ENCODE measurements around the gene ITPRIPL2. TPM values are rescaled to one million over a fixed set of nuclear protein-coding genes. Genes with fewer than 3 reads are reported as not detected.

Gene ITPRIPL2
- total RNA-seq, 1 donor from 2014 or later: 21.8 TPM

DNA sequence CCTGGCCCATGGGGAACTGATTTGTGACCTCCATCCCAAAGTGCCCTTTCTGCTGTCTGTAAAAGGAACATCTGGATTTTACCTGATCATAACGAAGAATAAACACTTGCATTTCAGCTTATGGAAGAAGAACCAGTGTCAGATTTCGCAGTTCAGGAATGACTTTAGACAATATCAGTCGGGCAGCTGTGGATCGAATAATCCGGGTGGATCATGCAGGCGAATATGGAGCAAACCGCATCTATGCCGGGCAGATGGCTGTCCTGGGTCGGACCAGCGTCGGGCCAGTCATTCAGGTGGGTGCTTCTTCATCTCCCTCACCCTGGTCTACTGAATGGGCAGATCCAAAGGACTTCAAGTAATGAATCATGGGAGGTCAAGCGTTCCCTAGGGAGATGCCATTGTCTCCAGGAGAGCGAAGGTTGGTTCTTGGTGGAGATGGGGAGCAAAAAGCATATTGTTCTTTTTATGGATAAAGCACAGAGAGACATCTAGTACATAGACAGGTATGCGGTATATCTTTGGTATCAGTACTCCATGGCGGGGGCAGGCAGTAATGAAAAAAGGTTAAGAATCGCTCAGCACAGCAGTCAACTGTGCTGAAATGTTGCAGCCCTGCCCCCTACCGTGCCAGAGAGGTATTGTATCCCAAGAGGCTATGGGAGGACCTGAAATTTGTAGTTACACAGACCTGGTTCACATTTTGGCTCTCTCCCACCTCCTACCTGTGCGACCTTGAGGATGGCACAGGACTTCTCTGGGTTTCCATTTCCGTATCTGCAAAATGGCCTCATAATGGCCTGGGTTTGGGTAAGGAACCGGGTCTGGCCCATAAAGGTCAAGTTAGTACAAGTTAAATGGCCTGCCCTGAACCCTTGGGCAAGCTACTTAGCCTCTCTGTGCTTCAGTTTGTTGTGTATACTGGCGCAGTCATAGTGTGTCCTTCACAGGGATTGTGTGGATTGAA is 41.7 kb upstream of the ITPRIPL2 start:
- Mint-ChIP-seq H3K4me3 (peak overlapping the region; percentile 74), H3K9me3 (no peaks in the 10 kb centered on the region), H3K4me1 (peaks cover 8% of the 10 kb centered on the region), H3K36me3 (ENCODE audit: low read depth) (peaks cover 12% of the 10 kb centered on the region), H3K27ac (ENCODE audit: unreplicated experiment) (no peak overlapping the region), H3K27me3 (ENCODE audit: low read depth) (no peaks in the 10 kb centered on the region)
- TF ChIP-seq, protein P1, sequence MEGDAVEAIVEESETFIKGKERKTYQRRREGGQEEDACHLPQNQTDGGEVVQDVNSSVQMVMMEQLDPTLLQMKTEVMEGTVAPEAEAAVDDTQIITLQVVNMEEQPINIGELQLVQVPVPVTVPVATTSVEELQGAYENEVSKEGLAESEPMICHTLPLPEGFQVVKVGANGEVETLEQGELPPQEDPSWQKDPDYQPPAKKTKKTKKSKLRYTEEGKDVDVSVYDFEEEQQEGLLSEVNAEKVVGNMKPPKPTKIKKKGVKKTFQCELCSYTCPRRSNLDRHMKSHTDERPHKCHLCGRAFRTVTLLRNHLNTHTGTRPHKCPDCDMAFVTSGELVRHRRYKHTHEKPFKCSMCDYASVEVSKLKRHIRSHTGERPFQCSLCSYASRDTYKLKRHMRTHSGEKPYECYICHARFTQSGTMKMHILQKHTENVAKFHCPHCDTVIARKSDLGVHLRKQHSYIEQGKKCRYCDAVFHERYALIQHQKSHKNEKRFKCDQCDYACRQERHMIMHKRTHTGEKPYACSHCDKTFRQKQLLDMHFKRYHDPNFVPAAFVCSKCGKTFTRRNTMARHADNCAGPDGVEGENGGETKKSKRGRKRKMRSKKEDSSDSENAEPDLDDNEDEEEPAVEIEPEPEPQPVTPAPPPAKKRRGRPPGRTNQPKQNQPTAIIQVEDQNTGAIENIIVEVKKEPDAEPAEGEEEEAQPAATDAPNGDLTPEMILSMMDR (conservative IDR thresholded peaks at IDR 0.05): peak; percentile 75
- peak; percentile 59 for DNase-seq (ENCODE audit: low read depth, low spot score)

DNA sequence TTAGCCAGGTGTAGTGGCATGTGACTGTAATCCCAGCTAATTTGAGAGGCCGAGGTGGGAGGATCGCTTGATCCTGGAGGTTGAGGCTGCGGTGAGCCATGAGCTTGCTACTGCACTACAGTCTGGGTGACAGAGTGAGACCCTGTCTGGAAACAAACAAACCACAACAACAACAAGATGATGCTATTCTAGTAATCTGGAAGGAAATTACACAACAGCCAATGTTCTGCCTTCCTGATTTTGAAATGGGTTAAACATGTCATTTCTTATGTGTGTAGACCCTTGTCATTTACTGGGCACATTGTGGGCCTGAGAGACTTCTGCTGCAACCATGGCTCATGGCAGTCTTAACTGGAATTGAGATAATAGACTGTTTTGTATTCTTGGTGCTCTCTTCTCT is 40.4 kb upstream of the ITPRIPL2 start:
- Mint-ChIP-seq H3K36me3 (ENCODE audit: low read depth) (peaks cover 12% of the 10 kb centered on the region), H3K4me3 (no peak overlapping the region), H3K27ac (ENCODE audit: unreplicated experiment) (no peak overlapping the region), H3K4me1 (no peaks in the 10 kb centered on the region), H3K27me3 (ENCODE audit: low read depth) (no peaks in the 10 kb centered on the region), H3K9me3 (no peaks in the 10 kb centered on the region)
- no peak for DNase-seq (ENCODE audit: low read depth, low spot score)
- TF ChIP-seq, protein P1 (conservative IDR thresholded peaks at IDR 0.05): no peak

DNA sequence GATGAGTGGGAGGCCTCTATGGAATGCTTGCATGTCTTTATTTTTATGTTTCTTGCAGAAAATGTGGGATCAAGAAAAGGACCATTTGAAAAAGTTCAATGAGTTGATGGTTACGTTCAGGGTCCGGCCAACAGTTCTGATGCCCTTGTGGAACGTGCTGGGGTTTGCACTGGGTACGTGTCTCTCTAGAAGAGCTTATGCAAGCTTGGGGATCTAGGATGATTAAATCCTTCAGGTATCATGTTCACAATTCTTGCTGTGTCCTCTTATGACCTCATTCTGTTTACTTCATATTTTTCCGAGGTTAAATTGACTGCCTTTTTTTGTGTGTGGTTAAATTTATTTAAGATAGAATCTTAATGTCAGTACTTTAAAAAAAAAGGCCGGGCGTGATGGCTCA is 39.9 kb upstream of the ITPRIPL2 start:
- H3K4me1 Mint-ChIP-seq: no peaks in the 10 kb centered on the region
- H3K27me3 Mint-ChIP-seq (ENCODE audit: low read depth): no peaks in the 10 kb centered on the region
- TF ChIP-seq, protein P1 (conservative IDR thresholded peaks at IDR 0.05): no peak
- no peak overlapping the region for H3K4me3 Mint-ChIP-seq
- H3K9me3 Mint-ChIP-seq: no peaks in the 10 kb centered on the region
- H3K27ac Mint-ChIP-seq (ENCODE audit: unreplicated experiment): no peak overlapping the region
- no peak for DNase-seq (ENCODE audit: low read depth, low spot score)
- H3K36me3 Mint-ChIP-seq (ENCODE audit: low read depth): peaks cover 15% of the 10 kb centered on the region

DNA sequence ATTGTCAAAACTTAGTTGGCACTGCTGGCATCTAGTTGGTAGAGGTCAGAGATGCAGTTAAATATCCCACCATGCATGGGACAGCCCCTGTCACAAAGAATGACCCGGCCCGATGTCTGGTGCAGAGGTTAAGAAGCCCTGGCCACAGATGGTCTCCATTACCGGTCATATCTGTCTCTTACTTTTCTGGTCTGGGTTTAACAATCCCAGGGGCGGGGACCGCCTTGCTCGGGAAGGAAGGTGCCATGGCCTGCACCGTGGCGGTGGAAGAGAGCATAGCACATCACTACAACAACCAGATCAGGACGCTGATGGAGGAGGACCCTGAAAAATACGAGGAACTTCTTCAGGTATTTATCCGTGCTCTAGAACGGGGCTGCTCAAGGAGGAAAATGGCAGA is 38.3 kb upstream of the ITPRIPL2 start:
- no peak for DNase-seq (ENCODE audit: low read depth, low spot score)
- no peak overlapping the region for H3K27ac Mint-ChIP-seq (ENCODE audit: unreplicated experiment)
- TF ChIP-seq, protein P1 (conservative IDR thresholded peaks at IDR 0.05): no peak
- H3K36me3 Mint-ChIP-seq (ENCODE audit: low read depth): peaks cover 21% of the 10 kb centered on the region
- H3K4me1 Mint-ChIP-seq: no peaks in the 10 kb centered on the region
- H3K9me3 Mint-ChIP-seq: no peaks in the 10 kb centered on the region
- no peak overlapping the region for H3K4me3 Mint-ChIP-seq
- H3K27me3 Mint-ChIP-seq (ENCODE audit: low read depth): no peaks in the 10 kb centered on the region

DNA sequence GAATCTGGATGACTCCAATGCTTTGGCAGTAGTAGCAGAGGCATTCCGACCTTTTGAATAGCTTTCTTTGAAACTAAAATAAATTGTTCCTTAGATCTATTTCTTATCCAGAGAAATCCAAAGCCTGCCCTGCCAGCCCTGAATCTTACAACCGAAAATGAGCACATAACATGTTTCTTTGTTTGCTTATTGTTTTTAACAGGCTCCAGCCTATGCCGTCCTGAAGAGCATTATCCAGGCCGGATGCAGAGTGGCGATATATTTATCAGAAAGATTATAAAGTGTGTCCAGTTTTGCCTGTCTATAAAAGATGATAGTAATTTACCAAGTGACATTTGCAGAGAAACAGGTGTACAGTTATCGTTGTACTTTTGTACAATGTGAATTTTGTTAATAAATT is 35.9 kb upstream of the ITPRIPL2 start:
- TF ChIP-seq, protein P1 (conservative IDR thresholded peaks at IDR 0.05): no peak
- H3K27me3 Mint-ChIP-seq (ENCODE audit: low read depth): no peaks in the 10 kb centered on the region
- H3K9me3 Mint-ChIP-seq: no peaks in the 10 kb centered on the region
- H3K4me3 Mint-ChIP-seq: no peak overlapping the region
- no peaks in the 10 kb centered on the region for H3K4me1 Mint-ChIP-seq
- no peak for DNase-seq (ENCODE audit: low read depth, low spot score)
- H3K27ac Mint-ChIP-seq (ENCODE audit: unreplicated experiment): no peak overlapping the region
- H3K36me3 Mint-ChIP-seq (ENCODE audit: low read depth): peaks cover 30% of the 10 kb centered on the region

Data from neural crest cell (in vitro differentiated cells).